ENCODE measurements around the gene EPS15.

Gene EPS15

GRCh38 chr1:51494138-51494830 lies 24.8 kb downstream of the EPS15 start:
- DNase-seq (ENCODE audit: low spot score): no peak
- in situ Hi-C loops (cut with MboI; ENCODE audit: low pct_unique_long_range_greater_than_20kb, low sequenced_read_pairs, unreplicated experiment): no loop called here
- TF ChIP-seq CTCF (IDR thresholded peaks at IDR 0.05; ENCODE audit: extremely low read depth, insufficient read depth, missing control alignments): no peak

GRCh38 chr1:51491166-51491981 lies 27.7 kb downstream of the EPS15 start:
- in situ Hi-C loops (cut with MboI; ENCODE audit: low pct_unique_long_range_greater_than_20kb, low sequenced_read_pairs, unreplicated experiment): no loop called here
- no peak for DNase-seq (ENCODE audit: low spot score)
- no peak for TF ChIP-seq CTCF (IDR thresholded peaks at IDR 0.05; ENCODE audit: extremely low read depth, insufficient read depth, missing control alignments)

- DNase-seq (ENCODE audit: low spot score): no peak
- in situ Hi-C loops (cut with MboI; ENCODE audit: low pct_unique_long_range_greater_than_20kb, low sequenced_read_pairs, unreplicated experiment): no loop called here
- TF ChIP-seq CTCF (IDR thresholded peaks at IDR 0.05; ENCODE audit: extremely low read depth, insufficient read depth, missing control alignments): no peak
These were observed 29.6 kb downstream of the EPS15 start for GRCh38 chr1:51489472-51489871.

GRCh38 chr1:51488372-51489050 lies 30.6 kb downstream of the EPS15 start:
- in situ Hi-C loops (cut with MboI; ENCODE audit: low pct_unique_long_range_greater_than_20kb, low sequenced_read_pairs, unreplicated experiment): no loop called here

GRCh38 chr1:51487628-51488027 lies 31.4 kb downstream of the EPS15 start:
- no peak for DNase-seq (ENCODE audit: low spot score)
- in situ Hi-C loops (cut with MboI; ENCODE audit: low pct_unique_long_range_greater_than_20kb, low sequenced_read_pairs, unreplicated experiment): no loop called here
- TF ChIP-seq CTCF (IDR thresholded peaks at IDR 0.05; ENCODE audit: extremely low read depth, insufficient read depth, missing control alignments): no peak

More at GRCh38 chr1:51488372-51489050, 30.6 kb downstream of the EPS15 start:
- TF ChIP-seq CTCF (IDR thresholded peaks at IDR 0.05; ENCODE audit: extremely low read depth, insufficient read depth, missing control alignments): no peak
- no peak for DNase-seq (ENCODE audit: low spot score)

- no peak for DNase-seq (ENCODE audit: low spot score)
- TF ChIP-seq CTCF (IDR thresholded peaks at IDR 0.05; ENCODE audit: extremely low read depth, insufficient read depth, missing control alignments): no peak
- in situ Hi-C loops (cut with MboI; ENCODE audit: low pct_unique_long_range_greater_than_20kb, low sequenced_read_pairs, unreplicated experiment): no loop called here
These were observed 34.5 kb downstream of the EPS15 start for GRCh38 chr1:51484591-51484990.
